TTC549 (cell line): ENCODE data around the gene TPSB2.
"Not testable (repeated sequence)": the region's sequence is repeated elsewhere in the genome, so short reads cannot be mapped to it uniquely, and the experiment has no call there.

Experiments
- FAIRE-seq: peaks from 2 replicates; lab custom pipeline; 2012; peaks lifted over from hg19 to GRCh38; lab: Jason Lieb, UNC

The TPSB2 gene

DNA sequence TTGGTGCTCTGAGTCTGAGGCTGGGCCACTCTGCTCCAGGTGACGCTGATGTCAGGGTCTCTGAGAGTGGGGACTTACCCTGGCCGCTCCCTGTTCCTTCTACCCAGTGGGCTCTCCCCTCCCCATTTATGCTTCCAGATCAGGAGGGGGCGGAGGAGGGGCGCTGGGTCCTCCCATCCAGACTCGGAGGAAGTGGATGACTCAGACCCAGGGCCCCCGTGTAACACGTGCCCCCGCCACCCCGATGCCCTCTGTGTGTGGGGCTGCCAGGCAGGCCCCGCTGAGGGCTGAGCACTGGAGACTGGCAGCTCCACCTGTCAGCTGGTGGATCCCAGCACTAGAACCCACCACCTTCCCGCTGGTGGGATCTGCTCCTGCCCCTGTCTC is at the start of gene TPSB2:
TSS of gene TPSB2 (minus strand) at position 101 of the 387 bp plus-strand sequence. CDS start 233 bp downstream, outside the sequence.
- not testable (repeated sequence) for FAIRE-seq

DNA sequence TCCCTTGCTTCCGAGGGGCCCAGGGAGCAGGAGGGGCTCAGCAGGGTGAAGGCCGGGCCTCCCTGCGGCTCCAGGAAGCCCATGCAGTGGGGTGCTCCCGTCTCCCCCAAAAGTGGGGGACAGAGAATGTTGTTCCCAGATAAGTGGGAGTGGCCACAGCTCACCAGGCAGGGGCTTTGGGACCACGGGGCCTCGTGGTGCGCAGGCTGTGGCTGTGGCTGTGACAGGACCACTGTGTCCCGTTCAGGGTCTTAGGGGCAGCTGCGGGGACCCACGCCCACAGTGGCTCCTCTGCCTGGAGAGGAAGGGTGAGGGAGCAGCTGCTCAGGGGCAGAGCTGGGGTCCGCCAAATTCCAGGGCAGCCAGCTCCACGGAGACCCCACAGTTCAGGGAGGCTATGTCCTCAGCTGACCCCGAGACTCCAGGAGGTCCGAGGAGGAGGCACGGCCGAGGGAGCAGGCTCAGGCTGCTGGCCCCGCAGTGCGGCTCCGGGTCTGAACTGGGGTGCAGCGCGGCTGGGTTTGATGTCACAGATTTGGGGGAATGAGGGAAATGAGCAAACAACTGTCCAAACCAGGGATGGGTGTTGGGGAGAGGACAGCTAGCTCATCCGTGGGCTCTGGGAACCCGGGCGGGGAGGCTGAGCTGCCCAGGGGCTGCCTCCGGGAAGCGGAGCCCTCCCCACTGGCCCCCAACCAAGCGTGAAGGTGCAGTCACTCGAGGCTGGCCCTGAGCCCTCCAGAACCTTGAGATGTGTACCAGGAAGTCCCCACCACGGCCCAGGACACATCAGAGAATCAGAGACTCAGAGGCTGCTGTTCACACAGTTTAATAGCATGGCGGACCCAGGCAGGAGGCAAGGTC is 49.3 kb upstream of the TPSB2 start:
- FAIRE-seq: no peak

DNA sequence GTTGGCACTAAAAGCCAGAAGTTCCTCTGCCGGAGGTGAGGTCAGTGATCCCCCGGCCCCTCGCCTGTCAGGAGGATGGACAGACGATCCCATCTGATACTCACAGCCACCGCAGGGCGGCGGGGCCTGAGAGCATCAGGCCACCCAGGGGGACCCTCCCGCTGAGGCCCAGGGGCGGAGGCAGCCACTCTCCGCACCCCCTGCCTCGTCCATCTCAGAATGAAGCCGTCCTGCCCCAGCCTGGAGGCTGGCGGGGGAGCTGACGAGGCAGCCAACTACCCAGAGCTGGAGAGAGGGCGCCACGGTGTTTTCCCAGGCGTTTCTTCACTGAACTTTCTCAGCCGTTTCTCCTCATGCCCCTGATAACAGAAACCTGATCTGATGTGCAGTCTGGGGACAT is 48.5 kb upstream of the TPSB2 start:
- FAIRE-seq: no peak

DNA sequence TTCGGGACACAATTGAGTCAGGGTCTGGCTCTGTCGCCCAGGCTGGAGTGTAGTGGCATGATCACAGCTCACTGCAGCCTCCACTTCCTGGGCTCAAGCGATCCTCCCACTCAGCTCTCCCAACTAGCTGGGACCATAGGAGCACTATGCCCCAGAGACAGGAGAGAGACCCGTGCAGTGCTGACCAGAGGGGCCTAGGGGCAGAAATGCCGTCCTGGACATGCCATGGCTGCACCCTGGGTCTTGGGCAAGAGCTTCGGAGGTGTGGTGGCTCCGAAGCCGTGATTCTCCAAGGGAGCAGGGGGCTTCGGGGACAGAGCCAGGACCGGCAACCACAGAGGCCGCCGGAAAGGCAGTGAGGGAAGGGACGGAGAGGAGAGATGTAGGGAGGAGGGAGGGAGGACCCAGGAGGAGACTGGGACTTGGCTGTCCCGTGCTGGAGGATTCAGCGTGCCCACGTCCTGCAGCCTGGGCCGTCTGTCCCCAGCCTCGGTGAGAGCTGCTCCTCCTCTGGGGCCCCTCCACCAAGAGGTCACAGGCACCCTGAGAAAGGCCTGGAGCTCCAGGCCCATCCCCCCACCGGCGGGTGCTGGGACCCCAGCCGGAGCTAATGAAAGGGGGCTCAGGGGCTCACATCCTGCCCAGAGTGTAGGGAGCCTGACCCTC is 47.8 kb upstream of the TPSB2 start:
- FAIRE-seq: no peak

GRCh38 chr16:1277151-1277598 is 47.2 kb upstream of the TPSB2 start:
- FAIRE-seq: no peak

DNA sequence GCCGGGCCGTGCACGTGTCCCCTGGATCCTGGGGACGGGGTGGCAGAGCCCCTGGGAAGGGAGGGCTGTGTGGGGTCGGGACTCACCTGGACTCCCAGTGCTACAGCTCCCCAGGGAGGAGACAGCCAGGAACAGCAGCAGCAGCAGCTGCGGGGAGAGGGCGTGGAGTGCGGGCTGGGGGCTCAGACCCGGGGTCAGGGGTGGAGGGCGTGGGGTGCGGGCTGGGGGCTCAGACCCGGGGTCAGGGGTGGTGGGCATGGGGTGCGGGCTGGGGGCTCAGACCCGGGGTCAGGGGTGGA is 46.5 kb upstream of the TPSB2 start:
- FAIRE-seq: no peak

DNA sequence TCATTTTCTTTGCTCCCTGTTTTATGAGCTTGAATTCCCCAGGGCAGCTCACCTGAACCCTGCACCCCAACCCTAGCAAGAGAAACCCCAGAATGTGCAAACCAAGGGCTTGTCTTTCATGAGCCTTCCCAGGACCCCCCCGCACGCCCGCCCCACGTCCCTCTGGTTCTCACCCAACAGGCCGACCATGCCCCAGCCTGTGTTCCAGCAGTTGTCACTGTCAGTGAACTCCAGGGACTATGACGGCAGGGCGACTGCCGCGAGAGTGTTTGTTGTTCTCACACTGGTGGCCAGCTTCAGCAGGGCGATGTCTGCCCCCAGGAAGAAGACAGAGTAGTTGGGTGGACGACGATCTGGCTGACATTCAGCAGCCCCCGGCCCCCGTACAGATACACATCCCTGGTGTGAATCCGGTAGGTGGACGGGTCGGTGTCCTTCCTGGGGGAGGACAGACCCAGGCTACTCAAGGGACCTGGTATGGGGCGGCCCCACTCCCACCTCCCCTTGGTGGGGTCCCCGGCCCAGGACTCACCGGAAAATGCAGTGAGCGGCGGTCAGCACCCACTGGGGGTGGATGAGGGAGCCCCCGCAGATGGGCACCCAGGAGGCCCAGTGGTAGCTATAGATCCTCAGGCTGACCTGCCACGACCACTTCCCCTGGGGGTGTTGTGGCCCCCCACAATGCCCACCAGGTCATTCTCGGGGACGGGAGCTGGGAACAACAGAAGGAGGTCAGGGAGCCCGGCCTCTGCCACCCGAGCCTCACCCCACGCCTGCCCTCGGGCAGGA is 46.0 kb upstream of the TPSB2 start:
- FAIRE-seq: no peak

- FAIRE-seq: no peak
Observed at GRCh38 chr16:1274767-1275166, 44.8 kb upstream of the TPSB2 start.

DNA sequence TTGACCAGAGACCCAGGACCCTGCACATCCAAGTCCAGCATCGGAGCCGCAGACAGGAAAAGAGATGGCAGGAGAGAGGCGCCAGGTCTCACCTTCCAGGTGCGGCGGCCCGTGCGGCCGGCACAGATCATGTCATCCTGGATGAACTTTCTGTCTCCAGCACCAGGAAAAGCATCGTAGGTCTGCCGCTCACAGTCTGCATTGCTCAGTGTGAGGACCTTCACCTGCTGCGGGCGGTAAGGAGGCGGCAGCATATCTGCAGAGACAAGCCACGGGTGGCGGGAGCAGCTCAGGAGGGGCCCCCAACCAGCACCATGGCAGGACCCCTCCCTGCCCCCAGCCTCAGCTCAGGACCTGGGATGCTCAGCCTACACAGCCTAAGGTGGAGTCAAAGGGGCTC is 43.8 kb upstream of the TPSB2 start:
- no peak for FAIRE-seq

- no peak for FAIRE-seq
Observed at GRCh38 chr16:1272453-1273198, 42.6 kb upstream of the TPSB2 start.

DNA sequence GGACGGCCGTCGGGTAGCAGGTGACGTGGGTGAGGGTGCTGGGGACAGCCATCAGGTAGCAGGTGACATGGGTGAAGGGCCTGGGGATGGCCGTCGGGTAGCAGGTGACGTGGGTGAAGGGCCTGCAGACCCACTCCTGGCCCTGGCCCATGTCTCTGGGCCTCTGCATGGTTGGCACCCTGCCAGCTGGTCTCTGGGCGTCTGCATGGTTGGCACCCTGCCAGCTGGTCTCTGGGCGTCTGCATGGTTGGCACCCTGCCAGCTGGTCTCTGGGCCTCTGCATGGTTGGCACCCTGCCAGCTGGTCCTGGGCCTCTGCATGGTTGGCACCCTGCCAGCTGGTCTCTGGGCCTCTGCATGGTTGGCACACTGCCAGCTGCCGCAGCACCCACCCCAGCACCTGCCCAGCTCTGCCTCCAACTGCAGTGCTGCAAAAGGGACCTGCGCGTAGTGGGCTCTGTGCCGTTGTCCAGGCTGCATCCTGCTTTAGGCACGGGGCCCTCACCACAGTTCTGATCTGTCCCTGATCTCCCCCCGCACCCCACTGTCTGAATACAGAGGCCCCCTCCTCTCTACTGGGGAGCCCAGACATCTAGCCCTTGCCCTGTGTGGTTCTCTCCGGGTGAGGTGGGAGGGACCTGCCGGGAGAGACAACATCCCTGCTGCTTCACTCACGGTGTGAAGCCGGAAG is 41.9 kb upstream of the TPSB2 start:
- not testable (repeated sequence) for FAIRE-seq

DNA sequence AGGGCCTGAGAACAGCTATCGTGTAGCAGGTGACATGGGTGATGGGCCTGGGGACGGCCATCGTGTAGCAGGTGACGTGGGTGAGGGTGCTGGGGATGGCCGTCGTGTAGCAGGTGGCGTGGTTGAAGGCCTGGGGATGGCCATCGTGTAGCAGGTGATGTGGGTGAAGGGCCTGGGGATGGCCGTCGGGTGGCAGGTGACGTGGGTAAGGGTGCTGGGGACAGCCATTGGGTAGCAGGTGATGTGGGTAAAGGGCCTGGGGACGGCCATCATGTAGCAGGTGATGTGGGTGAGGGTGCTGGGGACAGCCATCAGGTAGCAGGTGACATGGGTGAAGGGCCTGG is 41.4 kb upstream of the TPSB2 start:
- no peak for FAIRE-seq

- FAIRE-seq: not testable (repeated sequence)
Observed at GRCh38 chr16:1269418-1269817, 39.4 kb upstream of the TPSB2 start.

- FAIRE-seq: no peak
Observed at GRCh38 chr16:1265826-1266225, 35.8 kb upstream of the TPSB2 start.

GRCh38 chr16:1265090-1265630 is 35.2 kb upstream of the TPSB2 start:
- FAIRE-seq: no peak

GRCh38 chr16:1264345-1265089 is 34.5 kb upstream of the TPSB2 start:
- FAIRE-seq: no peak

GRCh38 chr16:1263591-1264344 is 33.8 kb upstream of the TPSB2 start:
- no peak for FAIRE-seq

DNA sequence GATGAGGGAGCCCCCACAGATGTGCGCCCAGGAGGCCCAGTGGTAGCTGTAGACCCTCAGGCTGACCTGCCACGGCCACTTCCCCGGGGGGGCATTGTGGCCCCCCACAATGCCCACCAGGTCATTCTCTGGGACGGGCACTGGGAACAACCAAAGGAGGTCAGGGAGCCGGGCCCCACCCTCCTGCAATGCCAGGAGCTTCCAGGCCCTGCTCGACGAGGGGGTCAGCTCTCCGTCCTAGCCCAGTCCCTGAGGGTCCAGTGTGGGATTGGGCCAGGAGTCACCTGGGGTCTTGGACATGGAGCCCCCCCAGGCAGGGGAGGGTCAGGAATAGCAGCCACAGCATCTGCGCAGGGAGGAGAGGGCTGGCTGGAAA is 32.9 kb upstream of the TPSB2 start:
- no peak for FAIRE-seq

DNA sequence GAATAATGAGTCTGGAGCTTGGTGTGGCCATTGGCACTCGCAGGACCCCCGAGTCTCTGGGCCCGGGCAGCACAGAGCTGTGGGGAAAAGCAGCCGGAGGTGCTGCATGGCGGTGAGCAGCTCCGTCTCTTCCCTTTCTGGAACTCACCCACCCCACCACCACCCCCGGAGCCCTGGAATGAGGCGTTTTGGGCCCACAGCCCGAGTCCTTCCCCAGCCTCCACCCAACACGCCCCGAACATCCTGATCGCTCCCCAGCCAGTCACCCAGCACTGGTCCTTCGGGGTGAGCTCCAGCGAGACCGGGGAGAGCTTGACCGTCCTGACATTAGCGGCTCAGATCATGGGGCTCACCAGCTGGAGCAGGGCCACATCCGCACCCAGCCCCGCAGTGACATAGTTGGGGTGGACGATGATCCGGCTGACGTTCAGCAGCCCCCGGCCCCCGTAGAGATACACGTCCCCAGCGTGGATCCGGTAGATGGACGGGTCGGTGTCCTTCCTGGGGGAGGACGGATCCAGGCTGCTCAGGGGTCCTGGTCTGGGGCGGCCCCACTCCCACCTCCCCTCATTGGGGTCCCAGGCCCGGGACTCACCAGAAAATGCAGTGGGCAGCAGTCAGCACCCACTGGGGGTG is 32.3 kb upstream of the TPSB2 start:
- no peak for FAIRE-seq
